Stimulated activated CD8-positive, alpha-beta memory T cell treated with anti-CD3 and anti-CD28 coated beads, Interleukin-12 subunit alpha, Interleukin-12 subunit beta, amount 100 ng/mL, for 24 hours (primary cell): ENCODE measurements around the gene CCDC8.
"Not testable (repeated sequence)": the region's sequence is repeated elsewhere in the genome, so short reads cannot be mapped to it uniquely, and the experiment has no call there.

Source experiments
- DNase-seq: peaks from one replicate; pipeline ENCODE4 v3.0.0-alpha.2; 2020; ENCODE audit errors: extremely low read depth

The CCDC8 gene

DNA sequence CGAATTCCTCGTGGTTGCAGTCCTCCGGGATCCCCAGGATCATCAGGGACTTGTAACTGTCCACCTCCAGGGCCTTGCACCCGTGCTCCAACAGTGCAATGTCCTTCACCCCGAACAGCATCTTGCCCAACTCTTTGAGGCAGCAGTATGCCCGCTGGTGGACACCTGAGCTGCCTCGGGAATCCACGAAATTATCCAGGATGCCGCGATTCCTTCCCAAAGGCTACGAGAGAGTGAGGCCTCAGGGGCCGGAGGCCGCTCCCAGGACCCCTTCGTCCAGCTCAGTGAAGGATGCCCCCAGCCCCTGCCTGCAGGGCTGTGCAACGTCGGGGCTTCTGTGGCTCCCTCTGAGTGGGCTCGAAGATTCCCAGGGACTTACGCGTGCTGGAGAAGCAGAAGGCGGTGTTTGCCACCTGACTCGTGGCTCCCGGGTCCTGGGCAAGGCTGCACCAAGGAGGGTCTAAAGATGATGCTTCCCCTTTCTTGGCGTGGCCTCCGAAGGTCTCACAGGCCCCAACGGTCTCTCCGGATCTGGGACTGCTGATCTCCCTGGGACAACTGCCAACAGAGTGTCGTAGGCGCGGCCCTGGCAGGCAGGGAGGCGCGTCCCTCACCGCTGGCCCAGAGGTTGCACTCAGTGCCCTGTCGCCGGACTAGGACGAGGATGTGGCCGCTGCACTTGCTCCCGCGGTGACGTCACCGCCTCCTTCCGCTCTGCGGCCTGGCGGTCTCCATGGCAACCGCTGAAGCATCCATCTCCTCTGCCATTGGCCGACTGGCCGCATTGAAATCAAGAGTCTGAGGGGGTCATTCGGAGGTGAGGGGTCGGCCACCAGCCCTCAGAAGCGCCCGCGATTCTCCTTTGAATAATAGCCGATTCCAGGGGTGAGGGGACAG, 15.1 kb upstream of the CCDC8 start, which contains the start of gene PNMA8C:
Gene PNMA8C (minus strand): TSS at position 698 of the 897 bp plus-strand sequence. CDS start 577 bp downstream, at position 121.
- DNase-seq = no peak

DNA sequence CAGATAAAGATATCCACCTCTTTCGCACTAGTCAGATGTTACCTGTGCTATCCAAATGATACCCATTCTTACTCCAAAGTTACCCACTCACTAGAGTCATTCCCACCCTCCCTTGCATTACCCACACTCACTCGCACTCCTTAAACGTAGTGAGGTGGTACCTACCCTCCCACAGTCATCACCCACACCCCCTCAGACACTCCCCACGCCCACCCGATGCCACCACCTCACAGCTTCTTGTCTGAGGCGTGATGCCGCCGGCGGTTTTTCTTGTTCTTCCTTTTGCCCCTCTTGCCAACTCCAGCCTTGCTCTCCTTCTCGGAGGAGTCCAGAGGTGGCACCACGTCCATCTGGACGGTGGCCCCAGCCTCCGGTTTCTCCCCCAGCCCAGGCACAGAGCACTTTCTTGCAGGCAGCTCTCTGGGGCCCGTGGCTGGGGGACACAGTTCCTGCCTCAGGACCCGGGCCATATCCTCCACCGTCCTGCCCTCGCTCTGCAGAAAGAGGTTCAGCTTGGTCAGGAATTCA, 14.2 kb upstream of the CCDC8 start:
- DNase-seq = no peak

DNA sequence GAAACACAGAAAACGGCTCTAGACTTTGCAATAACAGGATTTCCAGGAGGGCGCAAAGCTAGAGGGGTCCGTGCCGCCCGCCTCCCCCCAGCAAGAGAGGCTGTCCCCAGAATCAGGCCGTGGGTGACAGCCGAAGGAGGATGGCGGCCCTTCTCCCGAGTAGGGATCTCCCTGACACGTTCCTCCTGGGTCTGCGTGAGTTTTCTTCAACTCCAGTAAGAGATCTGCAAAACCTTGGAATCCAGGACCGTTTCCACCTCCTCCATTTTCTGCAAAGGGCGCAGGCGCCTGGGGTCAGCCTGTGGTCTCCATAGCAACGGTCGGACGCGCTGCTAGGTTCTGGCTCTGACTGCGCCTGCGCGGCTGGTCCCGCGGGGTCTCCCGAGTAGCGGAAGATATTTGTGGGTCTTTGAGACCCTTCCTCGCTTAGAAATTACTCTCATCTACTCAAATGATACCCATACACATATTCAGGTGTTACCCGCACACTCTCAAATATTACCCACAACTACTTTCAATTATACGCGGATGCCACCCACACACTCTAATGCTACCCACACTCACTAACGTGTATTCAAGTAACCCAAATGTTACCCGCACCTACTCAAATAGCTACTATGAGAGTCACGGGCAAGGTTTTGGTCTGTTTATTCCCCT, 13.3 kb upstream of the CCDC8 start:
- DNase-seq = no peak

DNA sequence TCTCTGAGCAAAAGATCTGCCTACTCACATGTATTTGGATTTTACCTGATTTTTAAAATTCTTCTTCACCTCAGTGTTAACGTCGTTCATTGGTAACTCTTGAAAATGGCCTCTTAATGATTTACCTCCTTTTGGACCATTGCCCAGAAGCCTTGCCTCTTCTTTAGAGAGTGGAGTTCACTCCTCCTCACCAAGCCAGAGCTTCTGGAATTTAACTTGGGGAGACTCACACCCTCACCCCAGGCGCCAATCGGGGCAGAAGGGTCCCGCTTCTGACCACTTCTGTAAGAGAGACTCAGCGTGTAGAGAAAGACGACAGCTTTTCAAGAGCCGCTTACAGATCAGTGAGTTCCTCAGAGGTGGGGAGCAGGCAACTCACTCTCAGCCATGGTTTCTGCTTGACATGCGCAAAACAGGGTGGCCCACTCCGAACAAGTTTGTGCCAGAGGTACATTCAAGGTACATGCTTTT, 12.7 kb upstream of the CCDC8 start:
- no peak for DNase-seq

DNA sequence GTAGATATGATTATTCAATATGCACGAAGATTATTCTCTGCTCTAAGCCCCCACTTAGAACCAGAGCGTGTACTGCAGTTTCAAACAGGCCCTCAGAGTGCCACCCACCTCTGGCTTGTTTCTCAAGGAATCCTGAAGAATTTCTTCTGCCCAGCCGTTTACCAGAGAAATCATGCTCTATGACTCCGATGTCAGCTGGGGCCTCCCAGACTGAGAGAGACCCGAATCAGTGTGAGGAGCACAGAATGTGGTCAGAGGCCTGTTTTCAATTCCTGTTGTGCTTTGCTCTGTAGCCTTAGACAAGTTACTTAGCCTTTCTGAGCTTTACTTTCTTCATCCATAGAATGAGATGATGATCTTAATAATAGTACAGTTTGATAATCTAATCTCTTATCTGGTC, 9.8 kb upstream of the CCDC8 start:
- DNase-seq = no peak

DNA sequence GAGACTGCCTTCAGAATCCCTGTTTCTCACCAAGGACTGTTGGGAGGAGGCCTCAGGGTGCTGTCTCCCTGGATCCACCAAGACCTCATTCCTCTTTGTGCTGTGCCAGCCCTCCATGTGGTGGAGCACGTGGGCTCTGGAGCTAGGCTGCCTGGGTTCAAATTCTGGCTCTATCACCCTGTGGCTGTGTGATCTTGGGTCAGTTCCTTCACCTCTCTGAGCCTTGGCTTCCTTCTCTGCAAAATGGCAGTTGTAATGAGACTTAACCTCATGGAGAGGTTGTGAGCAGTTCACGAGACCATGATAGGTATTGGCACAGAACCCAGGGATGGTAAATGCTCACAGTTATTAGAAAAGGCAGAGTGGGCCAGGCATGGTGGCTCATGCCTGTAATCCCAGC, 9.0 kb upstream of the CCDC8 start:
- no peak for DNase-seq

DNA sequence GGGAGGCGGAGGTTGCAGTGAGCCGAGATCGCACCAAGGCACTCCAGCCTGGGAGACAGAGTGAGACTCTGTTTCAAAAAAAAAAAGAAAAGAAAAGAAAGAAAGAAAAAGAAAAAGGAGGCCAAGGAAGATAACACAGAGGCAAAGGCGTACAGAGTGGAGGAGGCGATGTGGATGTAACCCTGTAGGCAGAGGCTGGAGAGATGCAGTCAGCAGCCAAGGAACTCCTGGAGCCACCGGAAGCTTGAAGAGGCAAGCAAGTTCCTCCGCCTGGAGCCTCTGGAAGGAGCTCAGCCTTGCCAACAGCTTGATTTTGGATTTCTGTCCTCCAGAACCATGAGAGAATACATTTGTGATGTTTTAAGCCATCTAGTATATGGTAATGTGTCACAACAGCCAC, 6.7 kb upstream of the CCDC8 start:
- DNase-seq = no peak

DNA sequence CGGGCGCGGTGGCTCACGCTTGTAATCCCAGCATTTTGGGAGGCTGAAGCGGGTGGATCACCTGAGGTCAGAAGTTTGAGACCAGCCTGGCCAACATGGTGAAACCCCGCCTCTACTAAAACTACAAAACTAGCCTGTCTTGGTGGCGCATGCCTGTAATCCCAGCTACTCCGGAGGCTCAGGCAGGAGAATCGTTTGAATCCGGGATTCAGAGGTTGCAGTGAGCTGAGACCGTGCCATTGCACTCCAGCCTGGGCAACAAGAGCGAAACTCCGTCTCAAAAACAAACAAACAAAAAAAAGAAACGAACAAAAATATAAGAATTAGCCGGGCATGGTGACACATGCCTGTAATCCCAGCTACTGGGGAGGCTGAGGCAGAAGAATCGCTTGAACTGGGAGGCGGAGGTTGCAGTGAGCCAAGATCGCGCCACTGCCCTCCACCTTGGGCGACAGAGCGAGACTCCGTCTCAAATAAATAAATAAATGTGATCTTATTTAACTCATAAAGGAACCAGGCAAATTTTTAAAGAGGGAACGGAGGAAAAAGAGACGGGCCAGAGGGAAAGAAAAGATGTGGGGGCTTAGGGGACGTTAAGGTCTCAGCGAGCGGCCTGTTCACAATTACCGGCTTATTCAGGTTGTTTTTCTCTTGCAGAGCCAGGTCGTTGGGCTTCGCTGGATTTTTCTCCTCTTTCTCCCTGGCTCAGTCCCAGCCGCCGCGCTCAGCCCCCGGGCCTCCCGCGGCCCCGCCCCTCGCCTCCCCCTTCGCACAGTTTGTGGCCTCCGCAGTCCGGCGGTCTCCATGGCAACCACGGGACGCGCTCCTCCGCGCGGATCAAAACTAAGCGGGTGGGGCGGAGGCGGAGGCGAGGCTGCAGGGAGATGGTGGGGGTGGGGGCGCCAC, 2.7 kb upstream of the CCDC8 start:
- not testable (repeated sequence) for DNase-seq

DNA sequence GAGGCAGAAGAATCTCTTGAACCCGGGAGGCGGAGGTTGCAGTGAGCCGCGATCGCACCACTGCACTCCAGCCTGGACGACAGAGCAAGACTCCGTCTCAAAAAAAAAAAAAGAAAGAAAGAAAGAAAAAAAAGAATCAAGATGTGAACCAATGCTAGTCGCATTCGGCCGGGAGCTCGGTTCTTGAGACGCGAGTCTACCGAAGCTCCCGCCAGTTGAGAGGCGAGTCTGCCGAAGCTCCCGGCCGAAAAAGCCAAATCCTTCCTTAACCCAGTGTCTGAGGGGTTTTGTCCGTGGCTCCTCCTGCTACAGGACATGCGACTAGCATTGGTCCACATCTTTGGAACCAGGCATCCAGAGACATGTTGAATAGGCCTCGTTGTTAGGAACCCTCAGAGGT, 1.5 kb upstream of the CCDC8 start:
- DNase-seq = not testable (repeated sequence)

DNA sequence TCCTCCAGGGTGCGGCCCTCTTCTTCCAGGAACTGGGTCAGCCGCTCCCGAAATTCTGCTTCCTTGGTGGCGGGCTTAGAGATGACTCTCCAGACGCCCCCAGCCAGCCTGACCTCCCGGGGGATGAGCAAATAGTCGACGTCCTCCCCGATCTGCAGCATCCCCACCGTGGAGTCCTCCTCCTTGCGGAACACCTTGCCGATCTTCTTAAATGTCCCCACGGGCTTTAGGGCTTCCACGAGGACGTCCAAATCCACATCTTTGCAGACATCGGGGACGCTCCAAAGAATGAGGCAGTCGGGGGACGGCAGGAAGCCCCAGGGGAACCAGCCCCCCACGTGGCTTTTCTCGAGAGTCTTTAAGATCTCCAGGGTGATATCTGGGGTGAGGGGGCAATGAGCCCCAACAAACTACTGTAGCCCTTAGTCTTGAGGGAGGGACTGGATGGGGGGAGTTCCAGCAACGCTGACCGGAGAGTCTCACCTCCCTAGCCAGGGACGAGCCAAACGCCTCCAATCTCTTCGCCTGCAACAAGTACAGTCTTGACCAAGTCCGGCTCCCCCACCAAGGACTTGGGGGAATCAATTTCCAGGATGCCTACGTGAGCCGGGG, 608 bp downstream of the CCDC8 start:
- DNase-seq = no peak

DNA sequence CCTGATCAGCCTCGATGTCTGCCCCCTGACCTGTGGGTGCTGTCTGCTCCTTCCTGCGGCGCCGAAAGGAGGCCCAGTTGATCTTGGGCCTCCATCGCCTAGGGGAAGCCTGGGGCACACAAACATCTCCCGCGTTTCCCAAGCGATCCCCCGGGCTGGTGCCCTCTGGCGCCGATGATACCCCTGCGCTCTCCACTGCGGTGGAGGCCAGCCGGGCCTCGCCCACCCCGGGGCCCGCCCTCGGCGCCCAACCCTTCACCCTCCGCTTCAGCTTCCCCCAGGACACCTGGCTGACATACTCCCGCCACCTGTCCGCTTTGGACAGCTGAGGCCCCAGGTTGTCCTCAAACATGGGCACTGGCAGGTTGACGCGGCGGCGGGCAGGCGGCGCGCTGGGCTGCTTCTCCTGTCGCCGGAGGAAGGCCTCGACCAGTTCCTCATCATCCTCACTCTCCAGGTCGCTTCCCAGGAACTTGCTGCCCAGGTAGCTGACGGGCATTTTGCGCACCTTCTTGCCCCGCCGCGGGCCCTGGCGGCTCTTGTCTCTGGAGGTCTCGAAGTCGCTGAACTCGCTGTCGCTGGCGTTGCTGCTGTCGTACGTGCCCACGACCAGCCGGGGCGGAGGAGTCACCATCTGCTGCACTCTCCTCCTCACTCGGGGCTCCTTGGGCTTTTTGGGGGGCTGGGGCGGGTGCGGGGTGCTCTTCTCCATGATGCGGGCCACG, 1.3 kb downstream of the CCDC8 start:
- DNase-seq = no peak

DNA sequence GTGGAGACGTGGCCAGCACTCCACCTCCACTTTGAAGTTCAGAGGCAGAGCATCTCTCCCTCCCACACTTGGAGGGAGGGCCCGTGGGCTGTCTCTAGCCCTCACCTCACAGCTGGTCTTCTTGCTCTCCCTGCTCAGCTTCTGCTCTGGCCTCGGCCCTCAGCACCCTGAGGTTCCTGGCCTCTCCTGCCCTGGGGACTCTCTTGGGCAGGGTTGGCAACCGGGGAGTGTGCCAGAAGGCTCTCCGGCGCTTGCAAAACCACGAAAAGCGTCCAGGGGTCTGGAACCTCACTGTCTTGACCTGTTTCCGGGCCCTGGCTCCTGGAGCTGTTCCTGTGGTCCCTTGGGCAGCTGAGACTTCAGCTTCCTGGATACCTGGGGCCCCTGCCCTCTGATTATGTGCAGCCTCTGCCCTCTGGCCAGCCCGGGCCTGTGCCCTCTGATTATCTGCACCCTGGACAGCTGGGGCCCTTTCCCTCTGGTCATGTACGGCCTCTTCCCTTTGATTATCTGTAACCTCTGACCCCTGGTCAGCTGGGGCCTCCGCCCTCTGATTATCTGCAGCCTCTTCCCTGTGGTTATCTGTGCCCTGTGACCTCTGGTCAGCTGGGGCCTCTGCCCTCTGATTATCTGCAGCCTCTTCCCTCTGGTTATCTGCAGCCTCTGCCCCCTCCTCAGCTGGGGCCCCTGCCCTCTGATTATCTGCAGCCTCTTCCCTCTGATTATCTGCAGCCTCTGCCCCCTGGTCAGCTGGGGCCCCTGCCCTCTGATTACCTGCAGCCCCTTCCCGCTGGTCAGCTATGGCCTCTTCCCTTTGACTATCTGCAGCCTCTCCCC, 2.1 kb downstream of the CCDC8 start:
- no peak for DNase-seq

DNA sequence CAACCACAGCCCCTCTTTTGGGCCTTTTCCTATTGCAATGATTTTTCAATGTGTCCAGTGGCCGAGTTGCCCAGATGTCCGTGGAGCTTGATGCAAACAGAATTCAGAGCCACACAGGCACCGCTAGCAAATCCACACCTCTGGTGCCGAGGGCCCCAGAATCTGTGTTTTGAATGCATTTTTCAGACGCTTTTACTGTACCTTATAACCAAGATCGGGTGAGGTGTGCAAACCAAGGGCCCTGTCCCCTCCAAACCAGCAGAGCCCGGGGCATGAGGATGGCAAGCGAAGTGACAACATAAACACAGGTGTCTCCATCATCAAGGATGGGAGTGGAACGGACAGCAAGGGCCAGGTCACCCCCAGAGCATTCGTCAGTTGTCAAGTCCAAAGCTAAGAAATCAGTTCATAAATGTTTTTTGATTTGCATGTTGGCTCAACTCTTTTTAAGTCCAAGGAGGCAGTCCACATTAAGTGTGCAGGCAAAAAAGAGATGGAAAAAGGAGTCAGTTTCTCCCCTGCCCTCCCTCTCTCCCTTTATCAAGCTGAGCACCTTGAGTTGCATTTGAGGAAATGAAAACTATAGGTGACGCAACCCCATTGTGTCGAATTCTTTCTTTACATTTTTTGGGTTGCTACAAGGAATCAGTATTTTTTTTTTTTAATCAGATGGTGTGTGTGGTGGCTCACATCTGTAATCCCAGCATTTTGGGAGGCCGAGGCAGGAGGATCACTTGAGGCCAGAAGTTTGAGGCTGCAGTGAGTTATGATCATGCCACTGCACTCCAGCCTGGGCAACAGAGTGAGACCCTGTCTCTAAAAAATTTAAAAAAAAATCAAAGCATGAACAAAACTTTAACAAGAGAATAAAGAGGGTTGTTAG, 2.9 kb downstream of the CCDC8 start:
- DNase-seq = no peak

DNA sequence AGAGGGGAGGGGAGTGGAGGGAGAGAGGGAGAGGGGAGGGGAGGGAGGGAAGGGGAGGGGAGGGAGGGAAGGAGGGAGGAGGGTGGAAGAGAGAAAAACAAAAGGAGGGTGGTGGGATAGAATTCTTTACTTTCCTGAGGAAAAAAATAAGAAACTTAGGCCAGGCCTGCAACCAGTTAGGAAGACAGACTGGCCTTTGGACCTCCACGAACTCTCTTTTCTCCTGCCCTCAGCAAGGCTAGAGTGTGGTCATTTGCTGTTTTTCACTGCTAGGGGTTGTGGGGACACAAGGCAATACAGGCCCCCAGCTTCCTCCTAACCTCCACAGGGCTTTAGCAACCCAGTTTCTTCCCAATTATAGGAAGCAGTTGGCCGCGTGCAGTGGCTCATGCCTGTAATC, 4.2 kb downstream of the CCDC8 start:
- no peak for DNase-seq

DNA sequence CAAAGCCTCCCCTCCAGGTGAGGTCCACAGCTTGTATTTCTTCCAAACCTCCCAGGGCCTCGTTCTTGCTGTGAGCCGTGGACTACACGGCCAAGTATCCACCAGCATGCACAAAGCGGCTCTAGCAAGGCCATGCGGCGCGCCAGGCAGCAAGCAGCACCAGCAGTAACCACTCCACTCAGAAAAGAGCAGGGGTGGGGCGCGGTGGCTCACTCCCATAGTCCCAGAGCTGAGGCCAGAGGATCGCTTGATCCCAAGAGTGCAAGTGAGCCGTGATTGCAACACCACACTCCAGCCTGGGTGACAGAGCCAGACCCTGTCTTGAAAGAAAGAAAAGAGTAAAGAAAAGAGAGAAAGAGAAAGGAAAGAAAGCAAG, 4.7 kb downstream of the CCDC8 start:
- DNase-seq = no peak

DNA sequence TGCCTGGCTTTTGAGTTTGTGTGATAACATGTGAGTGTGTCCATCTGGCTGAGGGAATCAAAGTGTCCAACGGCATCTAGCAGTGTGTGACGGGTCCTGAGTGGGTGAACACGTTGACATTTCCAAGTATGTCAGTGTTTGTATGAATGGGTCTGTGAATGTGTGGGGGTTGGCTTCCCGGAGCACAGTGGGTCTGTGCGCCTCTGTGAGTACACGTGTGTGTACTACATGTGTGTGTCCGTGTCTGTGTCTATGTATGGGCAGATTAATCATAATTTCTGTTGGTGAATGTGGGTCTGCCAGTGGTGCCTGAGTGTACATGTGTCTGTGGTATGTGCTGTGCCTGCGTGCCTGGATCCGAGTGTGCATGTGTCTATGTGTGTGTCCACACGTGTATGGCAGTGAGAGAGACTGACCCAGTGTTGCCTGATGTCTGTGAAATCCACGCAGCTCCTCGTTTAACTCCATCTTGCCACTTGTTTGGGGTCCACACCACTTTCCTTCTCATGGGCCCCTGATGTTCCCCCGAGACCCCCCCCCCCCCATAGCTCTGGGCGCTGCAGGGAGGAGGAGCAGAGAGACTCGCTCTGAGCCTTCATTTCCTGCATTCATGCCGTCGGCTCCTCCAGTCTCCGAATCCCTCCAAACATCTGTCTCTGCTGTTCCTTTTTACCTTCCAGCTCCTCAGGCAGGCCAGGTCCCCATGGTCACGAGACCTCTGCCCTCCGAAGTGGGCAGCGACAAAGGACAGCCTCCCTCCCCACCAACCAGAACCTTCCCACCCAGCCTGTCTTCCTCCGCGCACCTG, 5.3 kb downstream of the CCDC8 start:
- no peak for DNase-seq

DNA sequence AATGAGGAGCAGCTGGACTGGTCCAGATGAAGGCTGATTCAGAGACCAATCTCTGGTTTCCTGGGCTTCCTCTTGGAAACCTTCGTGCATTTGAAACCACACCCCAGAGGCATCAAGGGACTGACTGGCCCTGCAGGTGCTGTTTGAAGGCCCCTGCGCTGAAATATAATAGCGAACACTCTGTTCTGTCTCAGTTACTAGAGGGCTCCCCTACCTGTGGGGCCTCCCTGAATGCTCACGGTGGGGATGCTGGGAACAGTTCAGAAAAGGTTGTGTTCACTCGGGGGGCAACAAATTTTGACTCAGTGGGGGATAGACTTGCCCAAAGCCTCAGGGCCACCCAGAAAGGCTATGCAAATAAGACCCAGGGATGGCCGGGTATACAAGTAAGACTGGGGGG, 6.4 kb downstream of the CCDC8 start:
- DNase-seq = no peak
